ENCODE measurements around the gene TBX4.

DNA sequence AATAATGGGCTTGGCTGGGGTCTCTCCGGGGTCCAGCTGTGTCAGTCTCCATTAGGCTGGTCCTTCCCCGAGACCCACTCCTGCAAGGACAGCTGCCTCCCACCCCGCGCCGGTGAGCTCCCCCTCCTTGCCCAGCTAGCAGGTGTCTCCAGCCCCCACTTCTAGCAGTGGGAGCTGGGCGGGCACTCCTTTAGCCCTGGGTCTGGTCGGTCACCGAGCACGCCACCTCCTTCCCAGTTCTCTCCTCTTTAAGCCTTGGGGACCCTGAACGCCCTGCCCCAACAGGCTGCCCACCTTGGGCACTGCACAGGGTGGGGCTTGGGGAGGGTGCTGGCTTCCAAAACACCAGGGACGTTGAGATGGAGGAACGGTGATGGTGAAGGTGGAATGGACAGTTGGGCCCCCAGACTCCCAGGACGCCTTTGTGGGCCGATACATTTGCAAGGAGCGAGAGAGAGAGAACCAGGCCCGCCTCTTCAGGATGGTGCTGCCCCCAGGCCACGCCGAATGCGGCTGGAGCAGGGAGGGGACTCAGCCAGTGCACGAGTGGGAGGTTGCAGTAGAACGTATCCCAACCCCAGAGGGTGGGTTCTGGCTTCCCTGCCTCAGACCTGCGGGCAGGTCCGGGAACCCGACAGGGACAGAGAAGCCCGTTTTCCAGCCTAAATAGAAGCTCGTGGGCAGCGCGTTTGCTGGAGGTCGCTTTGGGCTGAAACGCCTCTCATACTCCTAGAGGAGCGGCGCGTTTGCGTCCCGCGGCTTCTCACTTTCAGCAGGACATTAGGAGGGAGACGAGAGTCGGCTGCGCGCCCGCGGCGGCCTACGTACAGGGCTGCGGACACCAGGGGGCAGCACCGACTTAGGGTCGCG is 41.8 kb upstream of the TBX4 start:
- TF ChIP-seq, protein P1, sequence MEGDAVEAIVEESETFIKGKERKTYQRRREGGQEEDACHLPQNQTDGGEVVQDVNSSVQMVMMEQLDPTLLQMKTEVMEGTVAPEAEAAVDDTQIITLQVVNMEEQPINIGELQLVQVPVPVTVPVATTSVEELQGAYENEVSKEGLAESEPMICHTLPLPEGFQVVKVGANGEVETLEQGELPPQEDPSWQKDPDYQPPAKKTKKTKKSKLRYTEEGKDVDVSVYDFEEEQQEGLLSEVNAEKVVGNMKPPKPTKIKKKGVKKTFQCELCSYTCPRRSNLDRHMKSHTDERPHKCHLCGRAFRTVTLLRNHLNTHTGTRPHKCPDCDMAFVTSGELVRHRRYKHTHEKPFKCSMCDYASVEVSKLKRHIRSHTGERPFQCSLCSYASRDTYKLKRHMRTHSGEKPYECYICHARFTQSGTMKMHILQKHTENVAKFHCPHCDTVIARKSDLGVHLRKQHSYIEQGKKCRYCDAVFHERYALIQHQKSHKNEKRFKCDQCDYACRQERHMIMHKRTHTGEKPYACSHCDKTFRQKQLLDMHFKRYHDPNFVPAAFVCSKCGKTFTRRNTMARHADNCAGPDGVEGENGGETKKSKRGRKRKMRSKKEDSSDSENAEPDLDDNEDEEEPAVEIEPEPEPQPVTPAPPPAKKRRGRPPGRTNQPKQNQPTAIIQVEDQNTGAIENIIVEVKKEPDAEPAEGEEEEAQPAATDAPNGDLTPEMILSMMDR (IDR thresholded peaks at IDR 0.05; ENCODE audit: insufficient read depth, low read length, poor library complexity, severe bottlenecking) = peak; percentile 43
- no peak for TF ChIP-seq EZH2phosphoT487 (conservative IDR thresholded peaks at IDR 0.05; ENCODE audit: low read length)
